Fibroblast of lung (primary cell): ENCODE data around the gene KIAA0232. TPM values are rescaled to one million over a fixed set of nuclear protein-coding genes. Genes with fewer than 3 reads are reported as not detected.

ENCODE experiments used
- DNase-seq, 2 donors: peaks; one replicate each; pipeline versions ENCODE4 v3.0.0 to v3.0.0-alpha.2; 2010; ENCODE audit warnings: low read depth in 2 of 2
- H2AFZ ChIP-seq: 2 replicates; pipeline ENCODE4 v1.5.1; 2012; ENCODE audit warnings: low read length, control low read depth, inconsistent platforms
- H3K27ac ChIP-seq: 2 replicates; pipeline ENCODE4 v1.5.1; 2011; ENCODE audit warnings: low read length, control low read depth; ENCODE audit not compliant: insufficient read depth
- H3K27me3 ChIP-seq: 2 replicates; pipeline ENCODE4 v1.5.1; 2011; ENCODE audit warnings: mild to moderate bottlenecking, low read length; ENCODE audit not compliant: control insufficient read depth, insufficient read depth
- H3K36me3 ChIP-seq: 2 replicates; pipeline ENCODE4 v1.5.1; 2011; ENCODE audit warnings: low read length; ENCODE audit not compliant: control insufficient read depth, insufficient read depth
- H3K4me1 ChIP-seq: 2 replicates; pipeline ENCODE4 v1.5.1; 2011; ENCODE audit warnings: low read length; ENCODE audit not compliant: control insufficient read depth, insufficient read depth; ENCODE audit errors: extremely low read depth
- H3K4me2 ChIP-seq: 2 replicates; pipeline ENCODE4 v1.5.1; 2011; ENCODE audit warnings: low read length, control low read depth; ENCODE audit not compliant: insufficient read depth; ENCODE audit errors: extremely low read depth
- H3K4me3 ChIP-seq, 4 experiments: fragments of 200-600 bp in 1 of 4; sonication (generic) in 1 of 4; replicated peaks in 1 of 4; 2 replicates each; pipeline ENCODE4 v1.5.1; 2011 to 2016; ENCODE audit warnings: low read length in 4 of 4, low read depth in 3 of 4, mild to moderate bottlenecking in 3 of 4, control low read depth in 2 of 4, inconsistent platforms in 1 of 4, mixed read lengths in 1 of 4; ENCODE audit not compliant: insufficient read depth in 1 of 4; ENCODE audit errors: control extremely low read depth in 1 of 4
- H3K79me2 ChIP-seq: 2 replicates; pipeline ENCODE4 v1.5.1; 2012; ENCODE audit warnings: mild to moderate bottlenecking, low read length, inconsistent platforms; ENCODE audit not compliant: control insufficient read depth, insufficient read depth
- H3K9ac ChIP-seq: 2 replicates; pipeline ENCODE4 v1.5.1; 2011; ENCODE audit warnings: mild to moderate bottlenecking, low read length, control low read depth; ENCODE audit not compliant: insufficient read depth
- H3K9me3 ChIP-seq: 2 replicates; pipeline ENCODE4 v1.5.1; 2012; ENCODE audit warnings: low read depth, low read length; ENCODE audit not compliant: control insufficient read depth, insufficient read depth
- H4K20me1 ChIP-seq: 2 replicates; pipeline ENCODE4 v1.5.1; 2011; ENCODE audit warnings: low read length; ENCODE audit not compliant: control insufficient read depth, insufficient read depth; ENCODE audit errors: extremely low read depth
- CTCF ChIP-seq, 2 donors: IDR thresholded peaks in 1 of 2; conservative IDR thresholded peaks in 1 of 2; 1 replicate in 1 of 2; 2 replicates in 1 of 2; pipeline ENCODE4 v1.5.1; 2011 to 2012; ENCODE audit warnings: low read length in 2 of 2, control low read depth in 1 of 2, inconsistent platforms in 1 of 2, low read depth in 1 of 2, mild to moderate bottlenecking in 1 of 2
- EZH2 ChIP-seq: IDR thresholded peaks from 2 replicates; pipeline ENCODE4 v1.5.1; 2012; ENCODE audit warnings: low read length, control low read depth, mild to moderate bottlenecking; ENCODE audit errors: missing control alignments
- polyA plus RNA-seq, 2 donors: library from polyadenylated mRNA; depleted of rRNA in 1 of 2; stranded (reverse) in 1 of 2; unstranded in 1 of 2; fragments of >200 nt; gene quantifications; 2 replicates each; pipeline ENCODE4 v1.2.1, GENCODE V29; 2011 to 2012; ENCODE audit warnings: missing spikeins in 1 of 2
- total RNA-seq: library from RNA; depleted of rRNA; stranded (reverse); fragments of >200 nt; gene quantifications from 2 replicates; pipeline ENCODE4 v1.2.1, GENCODE V29; 2014

Gene KIAA0232
- total and polyA plus RNA-seq, 2 donors (not counting 1 experiment from before 2014, with no cell fraction given): 18.0 to 18.8 TPM

GRCh38 chr4:6748286-6748685 is 34.2 kb upstream of the KIAA0232 start:
- Histone ChIP-seq H2AFZ (no peak overlapping the region), H3K36me3 (no peaks in the 10 kb centered on the region), H3K27ac (no peak overlapping the region), H3K79me2 (no peaks in the 10 kb centered on the region), H3K4me1 (peaks cover 8% of the 10 kb centered on the region), H3K4me3 (no peak overlapping the region), H3K4me2 (no peak overlapping the region), H3K27me3 (no peaks in the 10 kb centered on the region), H3K9ac (no peak overlapping the region), H4K20me1 (no peaks in the 10 kb centered on the region), H3K9me3 (no peaks in the 10 kb centered on the region)
- no peak for DNase-seq
- no peak for TF ChIP-seq EZH2
- TF ChIP-seq CTCF (conservative IDR thresholded peaks at IDR 0.05 in 1 of 2, IDR thresholded peaks at IDR 0.05 in 1 of 2; ENCODE audit: low read depth in 1 of 2, low read length in 2 of 2): no peak

GRCh38 chr4:6749340-6750171 is 33.0 kb upstream of the KIAA0232 start:
- H3K9me3 ChIP-seq: no peaks in the 10 kb centered on the region
- no peak overlapping the region for H3K9ac ChIP-seq

More at GRCh38 chr4:6749340-6750171, 33.0 kb upstream of the KIAA0232 start:
- TF ChIP-seq EZH2 (no peak), CTCF (conservative IDR thresholded peaks at IDR 0.05 in 1 of 2, IDR thresholded peaks at IDR 0.05 in 1 of 2; ENCODE audit: low read depth in 1 of 2, low read length in 2 of 2) (no peak)
- Histone ChIP-seq H3K36me3 (no peaks in the 10 kb centered on the region), H3K4me1 (peaks cover 8% of the 10 kb centered on the region), H3K4me3 (no peak overlapping the region), H4K20me1 (no peaks in the 10 kb centered on the region), H3K4me2 (no peak overlapping the region), H3K27me3 (no peaks in the 10 kb centered on the region), H2AFZ (peak overlapping the region; percentile 81), H3K79me2 (no peaks in the 10 kb centered on the region), H3K27ac (no peak overlapping the region)
- DNase-seq: peak; percentile 53 to 55
